ENCODE results near the gene GIT1. TPM values are rescaled to one million over a fixed set of nuclear protein-coding genes. Genes with fewer than 3 reads are reported as not detected.

The GIT1 gene
- total and polyA plus RNA-seq, 2 of the 13 experiments (the other 11 are each of a cell fraction or from before 2014, with no cell fraction given): 14.2 to 30.8 TPM

DNA sequence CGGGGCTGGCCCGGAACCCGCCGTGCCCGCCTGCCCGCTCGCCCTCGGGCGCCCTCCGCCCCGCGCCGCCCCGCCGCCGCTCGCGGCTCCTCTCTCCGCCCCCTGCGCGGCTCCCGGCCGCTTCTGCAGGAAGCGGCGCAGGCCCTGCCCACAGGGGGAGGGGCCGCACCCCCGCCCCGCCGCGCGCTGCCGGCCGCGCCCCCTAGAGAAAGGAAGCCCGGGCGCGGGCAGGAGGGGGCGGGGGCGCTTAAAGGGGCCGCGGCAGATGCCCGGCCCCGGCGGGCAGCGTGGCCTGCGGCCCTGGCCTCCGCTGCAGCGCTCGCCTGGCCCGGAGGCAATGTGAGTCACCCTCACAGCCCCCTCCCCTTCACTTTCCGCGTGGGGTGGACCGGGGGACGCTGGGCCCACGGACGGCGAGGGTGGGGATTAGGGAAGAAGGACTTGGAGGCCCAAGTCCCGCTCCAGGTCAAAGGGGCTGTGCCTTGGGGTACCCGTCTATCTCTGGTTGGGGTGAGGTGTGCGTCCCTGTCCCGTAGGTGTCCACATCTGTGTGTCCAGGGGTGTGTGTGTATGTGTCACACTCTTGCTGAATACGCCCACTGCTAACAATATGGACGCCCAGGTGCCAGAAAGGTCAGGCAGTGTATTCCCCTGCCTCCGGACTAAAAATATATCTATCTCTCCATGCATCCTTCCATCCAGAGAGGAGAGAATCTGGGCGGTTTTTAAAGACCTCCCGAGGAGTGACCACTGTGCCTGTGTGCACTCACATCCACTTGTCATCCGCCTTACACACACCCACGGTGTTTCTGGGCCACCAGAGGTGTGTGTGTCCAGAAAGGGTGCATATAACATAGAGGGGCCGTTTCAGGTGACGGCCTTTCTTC, at the start of gene GIT1 (continued):
- TF ChIP-seq, protein P1, sequence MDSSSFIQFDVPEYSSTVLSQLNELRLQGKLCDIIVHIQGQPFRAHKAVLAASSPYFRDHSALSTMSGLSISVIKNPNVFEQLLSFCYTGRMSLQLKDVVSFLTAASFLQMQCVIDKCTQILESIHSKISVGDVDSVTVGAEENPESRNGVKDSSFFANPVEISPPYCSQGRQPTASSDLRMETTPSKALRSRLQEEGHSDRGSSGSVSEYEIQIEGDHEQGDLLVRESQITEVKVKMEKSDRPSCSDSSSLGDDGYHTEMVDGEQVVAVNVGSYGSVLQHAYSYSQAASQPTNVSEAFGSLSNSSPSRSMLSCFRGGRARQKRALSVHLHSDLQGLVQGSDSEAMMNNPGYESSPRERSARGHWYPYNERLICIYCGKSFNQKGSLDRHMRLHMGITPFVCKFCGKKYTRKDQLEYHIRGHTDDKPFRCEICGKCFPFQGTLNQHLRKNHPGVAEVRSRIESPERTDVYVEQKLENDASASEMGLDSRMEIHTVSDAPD (CRISPR knock-in tag; IDR thresholded peaks at IDR 0.05): no peak
- no peak for TF ChIP-seq HHEX (CRISPR knock-in tag; IDR thresholded peaks at IDR 0.05)
- no peak for TF ChIP-seq RAD51 (IDR thresholded peaks at IDR 0.05; ENCODE audit: borderline replicate concordance)
- no peak for TF ChIP-seq ZNF674 (CRISPR knock-in tag; IDR thresholded peaks at IDR 0.05; ENCODE audit: low read depth)
- no peak for TF ChIP-seq CHD4 (IDR thresholded peaks at IDR 0.05; ENCODE audit: borderline replicate concordance, low read length)
- no peak for TF ChIP-seq ZSCAN31 (CRISPR knock-in tag; IDR thresholded peaks at IDR 0.05; ENCODE audit: low read depth)
- TF ChIP-seq SRSF9 (IDR thresholded peaks at IDR 0.05; ENCODE audit: borderline replicate concordance, insufficient read depth, low read depth, low read length, poor library complexity, severe bottlenecking): no peak
- TF ChIP-seq, protein P2, sequence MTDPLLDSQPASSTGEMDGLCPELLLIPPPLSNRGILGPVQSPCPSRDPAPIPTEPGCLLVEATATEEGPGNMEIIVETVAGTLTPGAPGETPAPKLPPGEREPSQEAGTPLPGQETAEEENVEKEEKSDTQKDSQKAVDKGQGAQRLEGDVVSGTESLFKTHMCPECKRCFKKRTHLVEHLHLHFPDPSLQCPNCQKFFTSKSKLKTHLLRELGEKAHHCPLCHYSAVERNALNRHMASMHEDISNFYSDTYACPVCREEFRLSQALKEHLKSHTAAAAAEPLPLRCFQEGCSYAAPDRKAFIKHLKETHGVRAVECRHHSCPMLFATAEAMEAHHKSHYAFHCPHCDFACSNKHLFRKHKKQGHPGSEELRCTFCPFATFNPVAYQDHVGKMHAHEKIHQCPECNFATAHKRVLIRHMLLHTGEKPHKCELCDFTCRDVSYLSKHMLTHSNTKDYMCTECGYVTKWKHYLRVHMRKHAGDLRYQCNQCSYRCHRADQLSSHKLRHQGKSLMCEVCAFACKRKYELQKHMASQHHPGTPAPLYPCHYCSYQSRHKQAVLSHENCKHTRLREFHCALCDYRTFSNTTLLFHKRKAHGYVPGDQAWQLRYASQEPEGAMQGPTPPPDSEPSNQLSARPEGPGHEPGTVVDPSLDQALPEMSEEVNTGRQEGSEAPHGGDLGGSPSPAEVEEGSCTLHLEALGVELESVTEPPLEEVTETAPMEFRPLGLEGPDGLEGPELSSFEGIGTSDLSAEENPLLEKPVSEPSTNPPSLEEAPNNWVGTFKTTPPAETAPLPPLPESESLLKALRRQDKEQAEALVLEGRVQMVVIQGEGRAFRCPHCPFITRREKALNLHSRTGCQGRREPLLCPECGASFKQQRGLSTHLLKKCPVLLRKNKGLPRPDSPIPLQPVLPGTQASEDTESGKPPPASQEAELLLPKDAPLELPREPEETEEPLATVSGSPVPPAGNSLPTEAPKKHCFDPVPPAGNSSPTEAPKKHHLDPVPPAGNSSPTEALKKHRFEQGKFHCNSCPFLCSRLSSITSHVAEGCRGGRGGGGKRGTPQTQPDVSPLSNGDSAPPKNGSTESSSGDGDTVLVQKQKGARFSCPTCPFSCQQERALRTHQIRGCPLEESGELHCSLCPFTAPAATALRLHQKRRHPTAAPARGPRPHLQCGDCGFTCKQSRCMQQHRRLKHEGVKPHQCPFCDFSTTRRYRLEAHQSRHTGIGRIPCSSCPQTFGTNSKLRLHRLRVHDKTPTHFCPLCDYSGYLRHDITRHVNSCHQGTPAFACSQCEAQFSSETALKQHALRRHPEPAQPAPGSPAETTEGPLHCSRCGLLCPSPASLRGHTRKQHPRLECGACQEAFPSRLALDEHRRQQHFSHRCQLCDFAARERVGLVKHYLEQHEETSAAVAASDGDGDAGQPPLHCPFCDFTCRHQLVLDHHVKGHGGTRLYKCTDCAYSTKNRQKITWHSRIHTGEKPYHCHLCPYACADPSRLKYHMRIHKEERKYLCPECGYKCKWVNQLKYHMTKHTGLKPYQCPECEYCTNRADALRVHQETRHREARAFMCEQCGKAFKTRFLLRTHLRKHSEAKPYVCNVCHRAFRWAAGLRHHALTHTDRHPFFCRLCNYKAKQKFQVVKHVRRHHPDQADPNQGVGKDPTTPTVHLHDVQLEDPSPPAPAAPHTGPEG (CRISPR knock-in tag; IDR thresholded peaks at IDR 0.05): no peak
- TF ChIP-seq HDAC2 (CRISPR knock-in tag; IDR thresholded peaks at IDR 0.05): no peak
- TF ChIP-seq ZNF629 (CRISPR knock-in tag; conservative IDR thresholded peaks at IDR 0.05): no peak
- peak; percentile 67; the same call in 1 of the 3 replicates for TF ChIP-seq MXI1 (IDR thresholded peaks at IDR 0.05; ENCODE audit: borderline replicate concordance, low read depth, low read length)
- no peak for TF ChIP-seq CREB1 (IDR thresholded peaks at IDR 0.05)
- TF ChIP-seq CREB1 (CRISPR knock-in tag; IDR thresholded peaks at IDR 0.05): no peak
- no peak for TF ChIP-seq ZNF335 (CRISPR knock-in tag; IDR thresholded peaks at IDR 0.05)
- TF ChIP-seq, protein P3, sequence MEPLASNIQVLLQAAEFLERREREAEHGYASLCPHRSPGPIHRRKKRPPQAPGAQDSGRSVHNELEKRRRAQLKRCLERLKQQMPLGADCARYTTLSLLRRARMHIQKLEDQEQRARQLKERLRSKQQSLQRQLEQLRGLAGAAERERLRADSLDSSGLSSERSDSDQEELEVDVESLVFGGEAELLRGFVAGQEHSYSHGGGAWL (CRISPR knock-in tag; IDR thresholded peaks at IDR 0.05): peak; percentile 42; the same call in 1 of the 2 replicates
- TF ChIP-seq, protein P4, sequence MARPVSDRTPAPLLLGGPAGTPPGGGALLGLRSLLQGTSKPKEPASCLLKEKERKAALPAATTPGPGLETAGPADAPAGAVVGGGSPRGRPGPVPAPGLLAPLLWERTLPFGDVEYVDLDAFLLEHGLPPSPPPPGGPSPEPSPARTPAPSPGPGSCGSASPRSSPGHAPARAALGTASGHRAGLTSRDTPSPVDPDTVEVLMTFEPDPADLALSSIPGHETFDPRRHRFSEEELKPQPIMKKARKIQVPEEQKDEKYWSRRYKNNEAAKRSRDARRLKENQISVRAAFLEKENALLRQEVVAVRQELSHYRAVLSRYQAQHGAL (CRISPR knock-in tag; IDR thresholded peaks at IDR 0.05; ENCODE audit: not compliant biosample characterization): no peak
- TF ChIP-seq, protein P5, sequence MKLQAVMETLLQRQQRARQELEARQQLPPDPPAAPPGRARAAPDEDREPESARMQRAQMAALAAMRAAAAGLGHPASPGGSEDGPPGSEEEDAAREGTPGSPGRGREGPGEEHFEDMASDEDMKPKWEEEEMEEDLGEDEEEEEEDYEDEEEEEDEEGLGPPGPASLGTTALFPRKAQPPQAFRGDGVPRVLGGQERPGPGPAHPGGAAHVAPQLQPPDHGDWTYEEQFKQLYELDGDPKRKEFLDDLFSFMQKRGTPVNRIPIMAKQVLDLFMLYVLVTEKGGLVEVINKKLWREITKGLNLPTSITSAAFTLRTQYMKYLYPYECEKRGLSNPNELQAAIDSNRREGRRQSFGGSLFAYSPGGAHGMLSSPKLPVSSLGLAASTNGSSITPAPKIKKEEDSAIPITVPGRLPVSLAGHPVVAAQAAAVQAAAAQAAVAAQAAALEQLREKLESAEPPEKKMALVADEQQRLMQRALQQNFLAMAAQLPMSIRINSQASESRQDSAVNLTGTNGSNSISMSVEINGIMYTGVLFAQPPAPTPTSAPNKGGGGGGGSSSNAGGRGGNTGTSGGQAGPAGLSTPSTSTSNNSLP (IDR thresholded peaks at IDR 0.05; ENCODE audit: low read depth, low read length): no peak
- TF ChIP-seq MTF1 (CRISPR knock-in tag; IDR thresholded peaks at IDR 0.05): no peak
